Muscle of back (tissue), 11 donors: Measurements from ENCODE around the gene ZFP36. TPM values are rescaled to one million over a fixed set of nuclear protein-coding genes. Genes with fewer than 3 reads are reported as not detected.
"Not testable (repeated sequence)": the region's sequence is repeated elsewhere in the genome, so short reads cannot be mapped to it uniquely, and the experiment has no call there.

ENCODE experiments used
- DNase-seq, 3 donors: peaks; one replicate each; pipeline versions ENCODE4 v3.0.0 to v3.0.0-alpha.2; 2013
- polyA plus RNA-seq, 10 donors: library from polyadenylated mRNA; unstranded; fragments of 120-200 nt; gene quantifications; one replicate each; pipeline ENCODE4 v1.2.1, GENCODE V29; 2013; ENCODE audit not compliant: insufficient read length in 10 of 10

ZFP36 gene
- polyA plus RNA-seq, 10 donors = 25.2 to 399 (median 70.0) TPM

DNA sequence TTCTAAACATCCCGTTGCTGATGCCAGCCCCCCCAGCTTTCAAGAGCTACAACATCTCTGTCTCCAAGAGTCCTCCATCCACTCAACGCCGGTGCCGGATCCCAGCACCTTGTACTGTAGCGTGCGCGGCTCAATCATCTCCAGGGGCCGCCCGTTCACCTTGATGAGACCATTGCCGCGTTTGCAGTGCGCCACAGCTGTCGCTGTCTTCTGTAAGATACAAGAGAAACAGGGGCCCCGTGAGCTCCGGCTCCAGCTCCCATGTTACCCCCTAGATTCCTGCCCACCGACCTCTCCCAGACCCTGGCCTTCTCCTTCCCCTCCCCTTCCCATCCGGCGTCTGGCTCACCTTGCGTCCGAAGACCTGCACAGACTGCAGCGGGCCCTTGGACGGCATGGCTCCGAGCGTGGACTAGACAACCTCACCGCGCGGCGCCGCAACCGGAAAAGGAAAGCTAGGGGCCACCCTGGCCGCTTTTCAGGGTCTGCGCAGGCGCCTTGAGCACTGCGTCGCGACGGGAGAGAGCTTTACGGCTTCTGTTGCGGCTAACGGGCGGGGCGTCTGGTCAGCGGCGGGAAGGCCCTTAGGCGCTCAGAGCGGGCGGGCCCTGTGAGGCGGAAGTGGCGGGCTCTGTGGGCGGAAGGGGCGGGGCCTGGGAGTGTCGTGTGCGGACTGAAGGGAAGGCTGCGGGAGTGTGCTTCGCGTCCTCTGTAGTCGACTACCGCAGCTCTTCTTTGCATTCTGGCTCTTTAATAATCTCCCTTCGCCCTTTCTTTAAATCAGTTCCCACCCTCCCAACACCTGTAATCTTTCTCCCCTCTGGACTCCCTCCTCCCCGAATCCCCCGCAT lies 29.1 kb downstream of the ZFP36 start, which contains the start of gene RPS16:
Gene RPS16 (minus strand): TSS at position 451 of the 851 bp plus-strand sequence. CDS start 54 bp downstream, at position 397.
- DNase-seq = peak; percentile 97 to 99 (median 98)

DNA sequence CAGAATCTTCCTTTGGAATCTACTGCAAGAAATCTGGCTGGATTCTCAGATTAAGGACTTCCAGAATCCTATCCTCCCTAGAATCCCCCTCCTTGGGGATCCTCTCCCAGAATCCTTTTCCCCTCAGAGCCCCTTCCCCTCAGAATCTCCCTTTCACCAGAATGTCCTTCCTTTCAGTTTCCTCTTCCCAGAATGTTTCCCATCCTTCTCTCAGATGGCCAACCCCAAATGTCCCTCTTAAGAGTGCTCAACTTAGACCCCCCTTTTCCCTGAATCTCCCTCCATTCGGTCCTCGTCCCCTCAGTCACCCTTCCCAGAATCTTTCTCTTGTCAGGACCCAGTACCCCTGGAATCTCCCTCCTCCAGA lies 29.7 kb downstream of the ZFP36 start:
- DNase-seq = no peak

DNA sequence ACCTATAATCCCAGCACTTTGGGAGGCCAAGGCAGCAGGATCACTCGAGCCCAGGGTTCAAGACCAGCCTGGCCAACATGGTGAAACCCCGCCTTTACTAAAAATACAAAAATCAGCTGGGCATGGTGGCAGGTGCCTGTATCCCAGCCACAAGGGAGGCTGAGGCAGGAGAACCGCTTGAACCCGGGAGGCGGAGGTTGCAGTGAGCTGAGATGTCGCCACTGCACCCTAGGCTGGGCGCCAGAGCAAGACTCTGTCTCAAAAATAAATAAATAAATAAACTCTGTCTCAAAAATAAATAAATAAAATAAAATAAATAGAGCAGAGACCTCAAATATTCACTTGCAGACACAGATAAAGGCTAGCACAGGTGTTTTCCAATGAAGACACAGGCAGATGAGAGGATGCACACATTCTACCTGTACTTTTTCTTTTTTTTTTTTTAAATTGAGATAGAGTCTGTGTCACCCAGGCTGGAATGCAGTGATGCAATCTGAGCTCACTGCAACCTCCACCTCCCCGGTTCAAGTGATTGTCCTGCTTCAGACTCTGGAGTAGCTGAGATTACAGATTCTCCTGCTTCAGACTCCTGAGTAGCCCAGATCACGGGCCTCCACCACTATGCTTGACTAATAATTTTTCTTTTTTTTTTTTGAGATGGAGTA lies 31.8 kb downstream of the ZFP36 start:
- DNase-seq = no peak

- no peak for DNase-seq
Measured at GRCh38 chr19:39444598-39445195, 38.0 kb downstream of the ZFP36 start.

DNA sequence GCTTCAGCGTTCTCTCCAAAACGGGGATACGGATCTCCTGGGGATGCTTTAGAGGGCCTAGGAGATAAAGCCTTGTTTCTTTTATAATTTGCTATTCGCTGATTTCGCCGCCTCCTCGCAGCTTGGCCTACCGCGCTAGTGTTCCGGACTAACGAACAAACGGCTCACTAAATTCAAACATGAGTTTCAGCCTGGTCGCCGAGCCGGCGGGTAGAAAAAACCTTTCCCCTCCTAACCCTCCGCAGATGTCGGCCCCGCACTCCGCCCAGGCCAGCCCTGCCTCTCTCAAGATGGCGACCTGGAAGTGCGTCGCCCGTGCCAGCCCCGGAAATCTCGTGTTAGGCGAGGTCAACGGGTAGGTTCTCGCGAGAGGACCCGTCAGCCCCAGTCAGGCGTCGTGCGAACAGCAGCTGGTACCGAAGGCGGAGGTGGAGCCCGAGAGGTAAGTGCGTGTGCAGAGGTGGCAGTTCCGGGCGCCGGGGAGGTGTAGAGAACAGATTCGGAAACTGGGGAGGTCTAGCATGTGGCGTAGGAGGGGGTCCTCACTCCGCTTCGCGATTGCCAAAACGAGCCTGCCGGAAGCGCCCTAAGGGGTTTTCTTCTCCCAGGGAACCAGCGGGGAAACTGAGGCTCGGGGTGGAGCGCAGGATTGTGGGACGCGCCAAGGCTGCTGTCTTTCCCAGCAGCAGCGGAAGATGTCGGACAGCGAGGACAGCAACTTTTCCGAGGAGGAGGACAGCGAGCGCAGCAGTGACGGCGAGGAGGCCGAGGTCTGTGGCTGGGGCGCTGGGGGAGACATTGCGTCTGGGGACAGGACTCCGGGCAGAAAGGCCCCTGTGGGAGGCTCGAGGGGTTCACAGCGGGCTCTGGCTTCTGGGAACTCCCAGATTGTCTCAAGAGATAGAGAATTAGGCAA lies 38.8 kb downstream of the ZFP36 start, which contains the start of gene SUPT5H:
Gene SUPT5H (plus strand): TSS at position 387 of the 916 bp plus-strand sequence. CDS start 309 bp downstream, at position 696.
- peak; percentile 96 to 99 (median 98) for DNase-seq

DNA sequence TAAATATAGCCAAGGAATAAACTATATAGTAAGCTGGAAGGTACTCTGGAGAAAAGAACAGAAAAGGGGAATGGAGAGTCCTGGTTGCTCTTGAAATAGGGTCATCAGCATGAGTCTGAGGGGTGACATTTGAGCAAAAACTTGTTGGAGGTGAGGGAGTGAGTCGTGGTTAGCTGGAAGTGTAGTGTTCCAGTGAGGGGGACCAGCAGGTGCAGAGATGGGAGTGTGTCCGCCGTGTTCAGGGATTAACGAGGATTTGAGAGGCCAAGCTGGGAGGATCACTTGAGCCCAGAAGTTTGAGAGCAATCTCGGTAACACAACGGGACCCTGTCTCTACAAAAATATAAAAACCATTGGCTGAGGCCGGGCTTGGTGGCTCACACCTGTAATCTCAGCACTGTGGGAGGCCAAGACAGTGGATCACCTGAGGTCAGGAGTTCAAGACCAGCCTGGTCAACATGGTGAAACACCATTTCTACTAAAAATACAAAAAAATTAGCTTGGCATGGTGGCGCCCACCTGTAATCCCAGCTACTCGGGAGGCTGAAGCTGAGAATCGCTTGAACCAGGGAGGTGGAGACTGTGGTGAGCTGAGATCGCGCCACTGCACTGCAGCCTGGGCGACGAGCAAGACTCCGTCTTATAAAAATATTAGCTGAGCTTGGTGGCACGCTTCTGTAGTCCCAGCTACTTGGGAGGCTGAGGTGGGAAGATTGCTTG lies 39.9 kb downstream of the ZFP36 start:
- DNase-seq = no peak

- no peak for DNase-seq
Measured at GRCh38 chr19:39448271-39448670, 41.6 kb downstream of the ZFP36 start.

DNA sequence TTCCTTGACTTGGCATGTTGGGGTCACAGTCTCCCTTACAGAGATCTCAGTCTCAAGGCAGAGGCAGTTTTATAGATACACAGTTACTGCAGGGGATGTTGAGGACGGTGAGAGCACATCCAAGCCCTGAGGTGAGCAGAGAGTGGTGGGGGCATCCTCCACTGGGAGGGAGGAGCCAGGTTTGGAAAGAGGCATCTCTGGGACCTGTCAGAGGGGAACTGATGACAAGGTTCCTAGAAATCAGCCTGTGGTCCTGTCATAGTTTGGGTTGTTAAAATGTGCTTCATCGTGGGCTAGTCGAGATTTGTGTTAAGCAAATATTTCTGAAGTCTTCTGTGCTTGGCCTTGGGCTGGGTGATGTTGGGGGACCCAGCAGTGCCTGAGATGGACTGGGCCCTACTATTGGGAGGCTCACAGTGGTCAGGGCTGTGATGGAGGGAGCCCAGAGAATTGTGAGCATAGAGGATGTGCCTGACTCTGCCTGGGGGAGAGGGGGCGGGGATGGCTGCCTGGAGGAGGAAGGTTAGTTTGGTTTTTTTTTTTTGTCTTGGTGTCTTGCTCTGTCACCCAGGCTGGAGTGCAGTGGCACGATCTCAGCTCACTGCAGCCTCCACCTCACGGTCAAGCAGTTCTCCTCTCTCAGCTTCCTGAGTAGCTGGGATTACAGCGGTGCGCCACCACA lies 42.6 kb downstream of the ZFP36 start:
- DNase-seq = no peak

GRCh38 chr19:39451257-39451656 lies 44.6 kb downstream of the ZFP36 start:
- DNase-seq = not testable (repeated sequence)

Other genes with a start within 250 kb of the ZFP36 start
- 1 to 10 TPM in 1 of 10 donors, under 1 TPM in 4, not detected in 5; 0.08 to 2.1 (median 0.13) TPM for gene NCCRP1, start 209.9 kb upstream of the ZFP36 start, polyA plus RNA-seq
- not detected for gene SYCN, start 202.6 kb upstream of the ZFP36 start, polyA plus RNA-seq
- gene IFNL3, start 161.8 kb upstream of the ZFP36 start, polyA plus RNA-seq = not detected
- gene IFNL4, start 158.0 kb upstream of the ZFP36 start, polyA plus RNA-seq = under 1 TPM in 4 of 10 donors, not detected in 6; 0.10 to 0.23 (median 0.17) TPM
- gene IFNL2, start 138.5 kb upstream of the ZFP36 start, polyA plus RNA-seq = not detected
- gene IFNL1, start 110.4 kb upstream of the ZFP36 start, polyA plus RNA-seq = not detected
- gene LRFN1, start 86.0 kb upstream of the ZFP36 start, polyA plus RNA-seq = 1 to 10 TPM in 3 of 10 donors, under 1 TPM in 7; 0.59 to 1.9 (median 0.87) TPM
- gene GMFG, start 70.8 kb upstream of the ZFP36 start, polyA plus RNA-seq = 10 to 100 TPM; 11.5 to 28.5 (median 19.5) TPM
- gene SAMD4B, start 64.4 kb upstream of the ZFP36 start, polyA plus RNA-seq = 10 to 100 TPM; 62.5 to 92.8 (median 68.9) TPM
- 10 to 100 TPM; 33.8 to 43.8 (median 38.7) TPM for gene PAF1, start 15.7 kb upstream of the ZFP36 start, polyA plus RNA-seq
- 10 to 100 TPM; 18.9 to 27.5 (median 24.9) TPM for gene MED29, start 15.5 kb upstream of the ZFP36 start, polyA plus RNA-seq
- gene PLEKHG2, start 5.8 kb downstream of the ZFP36 start, polyA plus RNA-seq = 10 to 100 TPM; 34.2 to 70.9 (median 50.2) TPM
- gene RPS16, start 29.1 kb downstream of the ZFP36 start, polyA plus RNA-seq = 1,000 to 10,000 TPM; 1,738 to 2,174 (median 1,918) TPM
- 10 to 100 TPM; 70.0 to 97.2 (median 78.8) TPM for gene SUPT5H, start 38.7 kb downstream of the ZFP36 start, polyA plus RNA-seq
- 10 to 100 TPM; 43.8 to 53.9 (median 46.7) TPM for gene TIMM50, start 74.0 kb downstream of the ZFP36 start, polyA plus RNA-seq
- under 1 TPM in 9 of 10 donors, not detected in 1; 0.07 to 0.30 (median 0.15) TPM for gene DLL3, start 92.1 kb downstream of the ZFP36 start, polyA plus RNA-seq
- under 1 TPM in 1 of 10 donors, not detected in 9; 0.13 TPM for gene SELENOV, start 108.3 kb downstream of the ZFP36 start, polyA plus RNA-seq
- gene EID2B, start 126.0 kb downstream of the ZFP36 start, polyA plus RNA-seq = 1 to 10 TPM; 2.0 to 3.0 (median 2.4) TPM
- gene EID2, start 133.3 kb downstream of the ZFP36 start, polyA plus RNA-seq = 10 to 100 TPM in 6 of 10 donors, 1 to 10 TPM in 4; 8.5 to 12.7 (median 10.8) TPM
- gene LGALS13, start 195.7 kb downstream of the ZFP36 start, polyA plus RNA-seq = under 1 TPM in 2 of 10 donors, not detected in 8; 0.34 to 0.71 TPM
- not detected for gene LGALS16, start 249.1 kb downstream of the ZFP36 start, polyA plus RNA-seq